Endothelial cell (in vitro differentiated cells): Measurements from ENCODE around the gene PCGF1. TPM values are rescaled to one million over a fixed set of nuclear protein-coding genes. Genes with fewer than 3 reads are reported as not detected.

Source experiments
- DNase-seq: peaks from one replicate; pipeline ENCODE4 v3.0.0; 2021; ENCODE audit warnings: low spot score
- H3K27ac Mint-ChIP-seq: one replicate; pipeline ENCODE4 v1.8.0; 2021; ENCODE audit warnings: mixed read lengths, inconsistent platforms; ENCODE audit not compliant: unreplicated experiment
- H3K27me3 Mint-ChIP-seq: one replicate; pipeline ENCODE4 v1.8.0; 2021; ENCODE audit warnings: mild to moderate bottlenecking, moderate library complexity, mixed read lengths, inconsistent platforms; ENCODE audit not compliant: unreplicated experiment
- H3K36me3 Mint-ChIP-seq: one replicate; pipeline ENCODE4 v1.8.0; 2021; ENCODE audit warnings: mild to moderate bottlenecking, low read depth, mixed read lengths, inconsistent platforms; ENCODE audit not compliant: unreplicated experiment
- H3K4me1 Mint-ChIP-seq: one replicate; pipeline ENCODE4 v1.8.0; 2021; ENCODE audit warnings: mild to moderate bottlenecking, mixed read lengths, inconsistent platforms; ENCODE audit not compliant: unreplicated experiment
- H3K4me3 Mint-ChIP-seq: one replicate; pipeline ENCODE4 v1.8.0; 2021; ENCODE audit warnings: mild to moderate bottlenecking, mixed read lengths, inconsistent platforms; ENCODE audit not compliant: unreplicated experiment
- H3K9me3 Mint-ChIP-seq: one replicate; pipeline ENCODE4 v1.8.0; 2021; ENCODE audit warnings: mixed read lengths, inconsistent platforms; ENCODE audit not compliant: unreplicated experiment
- long read RNA-seq: library from polyadenylated mRNA; unstranded; transcript quantifications from one replicate; pipeline ENCODE4 v2.0.0, GENCODE V29; 2020; ENCODE audit not compliant: unreplicated experiment
- total RNA-seq: library from RNA; stranded (reverse); fragmentation: NEBNext Ultra II Directional; extraction: Animal tissue kit (Norgen Biotek cat#: 25700); gene quantifications from one replicate; pipeline ENCODE4 v1.2.1, GENCODE V29; 2021; ENCODE audit not compliant: unreplicated experiment
- TF ChIP-seq, protein P1 (sequence below): fragments of 200-600 bp; sonication (generic); IDR thresholded peaks from one replicate; pipeline ENCODE4 v1.5.0; 2021; ENCODE audit warnings: antibody characterized with exemption; ENCODE audit not compliant: unreplicated experiment

The PCGF1 gene
- 13.5 TPM for total RNA-seq
- long read RNA-seq, partial matches to known transcripts: 0 of 1 reads
- long read RNA-seq, other reads (novel, unspliced or antisense): 0 of 1 reads

DNA sequence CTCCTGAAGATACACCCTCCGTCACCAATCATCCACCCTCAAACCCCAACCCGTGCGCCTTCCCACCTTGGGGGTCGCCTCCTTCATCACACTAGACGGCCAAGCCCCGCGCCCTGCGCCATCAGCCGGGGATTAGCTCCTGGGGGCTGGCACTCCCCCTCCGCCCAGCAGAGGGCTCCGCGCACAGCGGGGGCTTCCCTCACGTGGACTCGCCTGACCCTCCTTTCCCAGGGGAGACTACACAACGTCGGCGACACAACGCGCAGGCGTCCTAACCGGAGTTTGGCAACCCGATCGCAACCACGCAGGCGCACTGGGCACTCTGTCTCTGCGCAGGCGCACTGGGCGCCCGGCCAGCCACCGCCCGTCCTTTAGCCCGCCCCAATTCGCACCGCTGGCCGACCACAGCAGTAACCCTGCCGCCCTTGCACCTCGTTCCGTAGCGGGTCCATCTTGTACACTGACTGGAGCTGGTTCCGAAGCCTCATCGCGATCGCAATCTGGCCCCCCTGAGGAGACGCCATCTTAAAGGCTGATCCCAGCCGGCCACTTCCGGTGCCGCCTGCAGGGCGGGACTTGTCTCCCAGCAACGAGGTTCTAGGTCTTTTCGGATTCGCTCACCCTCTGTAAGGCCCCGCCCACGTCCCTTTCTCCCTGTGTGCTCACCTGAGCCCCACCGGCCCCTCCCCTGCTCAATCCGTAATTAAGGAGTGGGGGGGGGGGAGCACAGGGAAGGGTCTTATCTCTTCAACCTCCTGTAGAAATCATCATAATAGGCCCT lies at the start of gene PCGF1:
Gene PCGF1 (minus strand): TSS at position 551 of the 781 bp plus-strand sequence. CDS start 27 bp downstream, at position 524.
- H3K36me3 Mint-ChIP-seq: peaks cover 13% of the 10 kb centered on the region
- peaks cover 34% of the 10 kb centered on the region for H3K27me3 Mint-ChIP-seq
- peak within 1 kb of the TSS; percentile 100 for H3K27ac Mint-ChIP-seq
- H3K4me3 Mint-ChIP-seq: peak within 1 kb of the TSS; percentile 100
- H3K9me3 Mint-ChIP-seq: no peaks in the 10 kb centered on the region
- peak; percentile 95 for DNase-seq
- TF ChIP-seq, protein P1, sequence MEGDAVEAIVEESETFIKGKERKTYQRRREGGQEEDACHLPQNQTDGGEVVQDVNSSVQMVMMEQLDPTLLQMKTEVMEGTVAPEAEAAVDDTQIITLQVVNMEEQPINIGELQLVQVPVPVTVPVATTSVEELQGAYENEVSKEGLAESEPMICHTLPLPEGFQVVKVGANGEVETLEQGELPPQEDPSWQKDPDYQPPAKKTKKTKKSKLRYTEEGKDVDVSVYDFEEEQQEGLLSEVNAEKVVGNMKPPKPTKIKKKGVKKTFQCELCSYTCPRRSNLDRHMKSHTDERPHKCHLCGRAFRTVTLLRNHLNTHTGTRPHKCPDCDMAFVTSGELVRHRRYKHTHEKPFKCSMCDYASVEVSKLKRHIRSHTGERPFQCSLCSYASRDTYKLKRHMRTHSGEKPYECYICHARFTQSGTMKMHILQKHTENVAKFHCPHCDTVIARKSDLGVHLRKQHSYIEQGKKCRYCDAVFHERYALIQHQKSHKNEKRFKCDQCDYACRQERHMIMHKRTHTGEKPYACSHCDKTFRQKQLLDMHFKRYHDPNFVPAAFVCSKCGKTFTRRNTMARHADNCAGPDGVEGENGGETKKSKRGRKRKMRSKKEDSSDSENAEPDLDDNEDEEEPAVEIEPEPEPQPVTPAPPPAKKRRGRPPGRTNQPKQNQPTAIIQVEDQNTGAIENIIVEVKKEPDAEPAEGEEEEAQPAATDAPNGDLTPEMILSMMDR: peak; percentile 32
- peaks cover 27% of the 10 kb centered on the region for H3K4me1 Mint-ChIP-seq

DNA sequence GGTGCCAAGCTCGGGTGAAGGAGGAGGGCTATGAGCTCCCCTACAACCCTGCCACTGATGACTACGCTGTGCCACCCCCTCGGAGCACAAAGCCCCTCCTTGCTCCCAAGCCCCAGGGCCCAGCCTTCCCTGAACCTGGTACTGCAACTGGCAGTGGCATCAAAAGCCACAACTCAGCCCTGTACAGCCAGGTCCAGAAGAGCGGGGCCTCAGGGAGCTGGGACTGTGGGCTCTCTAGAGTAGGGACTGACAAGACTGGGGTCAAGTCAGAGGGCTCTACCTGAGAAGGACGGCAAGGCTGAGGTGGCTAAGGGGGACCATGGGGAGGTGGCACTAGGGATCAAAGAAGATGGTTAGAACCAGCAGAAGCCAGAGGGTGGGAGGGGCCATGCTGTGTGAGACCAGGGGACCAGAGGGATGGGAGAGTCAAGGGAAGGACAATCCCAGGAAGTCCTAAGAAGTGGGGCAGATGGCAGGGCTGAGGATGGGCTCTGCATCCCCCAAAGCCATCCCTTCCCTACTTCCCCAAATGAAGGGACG lies 49.4 kb upstream of the PCGF1 start:
- Mint-ChIP-seq H3K4me1 (peaks cover 43% of the 10 kb centered on the region), H3K27ac (no peak overlapping the region), H3K36me3 (peaks cover 5% of the 10 kb centered on the region), H3K27me3 (peaks cover 13% of the 10 kb centered on the region), H3K4me3 (no peak overlapping the region), H3K9me3 (no peaks in the 10 kb centered on the region)
- no peak for DNase-seq
- TF ChIP-seq, protein P1: no peak

DNA sequence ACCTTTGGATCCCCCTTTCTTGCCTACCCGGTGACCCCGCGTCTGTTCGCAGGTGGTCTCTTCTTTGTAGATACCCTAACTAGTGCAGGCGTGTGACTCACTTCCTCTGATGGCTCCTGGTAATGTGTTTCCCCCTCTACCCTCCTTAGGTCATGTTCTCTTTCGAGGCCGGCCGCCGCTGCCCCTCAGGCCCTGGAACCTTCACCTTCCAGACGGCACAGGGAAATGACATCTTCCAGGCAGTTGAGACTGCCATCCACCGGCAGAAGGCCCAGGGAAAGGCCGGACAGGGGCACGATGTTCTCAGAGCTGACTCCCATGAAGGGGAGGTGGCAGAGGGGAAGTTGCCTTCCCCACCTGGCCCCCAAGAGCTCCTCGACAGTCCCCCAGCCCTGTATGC lies 48.7 kb upstream of the PCGF1 start:
- peaks cover 35% of the 10 kb centered on the region for H3K4me1 Mint-ChIP-seq
- H3K4me3 Mint-ChIP-seq: no peak overlapping the region
- peaks cover 8% of the 10 kb centered on the region for H3K27me3 Mint-ChIP-seq
- H3K27ac Mint-ChIP-seq: no peak overlapping the region
- DNase-seq: no peak
- H3K9me3 Mint-ChIP-seq: no peaks in the 10 kb centered on the region
- TF ChIP-seq, protein P1: no peak
- peaks cover 10% of the 10 kb centered on the region for H3K36me3 Mint-ChIP-seq

DNA sequence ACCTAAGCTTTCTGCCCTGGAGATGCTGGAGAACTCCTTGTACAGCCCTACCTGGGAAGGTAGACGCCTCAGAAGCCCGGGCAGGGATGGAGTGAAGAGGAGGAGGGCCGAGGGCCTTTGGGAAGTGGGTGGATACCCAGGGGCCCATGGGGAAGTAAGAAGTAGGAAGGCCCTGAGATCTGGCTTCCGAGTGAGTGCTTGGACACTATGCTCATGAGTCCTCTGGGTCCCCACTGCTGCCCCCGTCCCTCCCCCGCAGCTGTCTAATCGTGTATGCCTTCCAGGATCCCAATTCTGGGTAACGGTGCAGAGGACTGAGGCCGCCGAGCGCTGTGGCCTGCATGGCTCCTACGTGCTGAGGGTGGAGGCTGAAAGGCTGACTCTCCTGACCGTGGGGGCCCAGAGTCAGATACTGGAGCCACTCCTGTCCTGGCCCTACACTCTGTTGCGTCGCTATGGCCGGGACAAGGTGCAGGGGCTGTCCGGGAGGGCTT lies 48.2 kb upstream of the PCGF1 start:
- DNase-seq: no peak
- H3K36me3 Mint-ChIP-seq: peaks cover 11% of the 10 kb centered on the region
- H3K27me3 Mint-ChIP-seq: peaks cover 6% of the 10 kb centered on the region
- peak overlapping the region; percentile 95 for H3K4me3 Mint-ChIP-seq
- peaks cover 33% of the 10 kb centered on the region for H3K4me1 Mint-ChIP-seq
- no peak overlapping the region for H3K27ac Mint-ChIP-seq
- TF ChIP-seq, protein P1: no peak
- H3K9me3 Mint-ChIP-seq: no peaks in the 10 kb centered on the region
